ENCODE measurements around the gene WDR88.

DNA sequence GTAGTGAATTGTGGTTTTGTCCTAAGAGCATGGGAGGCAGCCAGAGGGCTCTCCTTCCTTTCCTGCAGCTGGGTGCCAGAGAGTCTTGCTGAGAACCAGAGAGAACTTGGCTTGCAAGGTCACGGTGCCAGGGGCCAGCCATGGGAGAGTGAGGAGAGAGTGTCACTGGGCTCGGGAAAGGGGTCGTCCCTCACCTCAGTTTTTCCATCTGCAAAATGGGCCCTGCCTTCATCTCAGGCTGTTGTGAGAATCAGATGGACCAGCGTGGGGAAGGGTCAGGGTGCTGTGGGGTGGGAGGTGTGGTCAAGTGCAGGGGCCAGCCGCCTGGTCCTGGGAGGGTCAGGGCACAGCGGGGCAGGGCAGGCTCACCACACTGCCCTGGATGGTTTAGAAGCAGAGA is 69.6 kb downstream of the WDR88 start:
- TF ChIP-seq EZH2 (IDR thresholded peaks at IDR 0.05; ENCODE audit: insufficient read depth, low read length), result no peak
- TF ChIP-seq, protein P1, sequence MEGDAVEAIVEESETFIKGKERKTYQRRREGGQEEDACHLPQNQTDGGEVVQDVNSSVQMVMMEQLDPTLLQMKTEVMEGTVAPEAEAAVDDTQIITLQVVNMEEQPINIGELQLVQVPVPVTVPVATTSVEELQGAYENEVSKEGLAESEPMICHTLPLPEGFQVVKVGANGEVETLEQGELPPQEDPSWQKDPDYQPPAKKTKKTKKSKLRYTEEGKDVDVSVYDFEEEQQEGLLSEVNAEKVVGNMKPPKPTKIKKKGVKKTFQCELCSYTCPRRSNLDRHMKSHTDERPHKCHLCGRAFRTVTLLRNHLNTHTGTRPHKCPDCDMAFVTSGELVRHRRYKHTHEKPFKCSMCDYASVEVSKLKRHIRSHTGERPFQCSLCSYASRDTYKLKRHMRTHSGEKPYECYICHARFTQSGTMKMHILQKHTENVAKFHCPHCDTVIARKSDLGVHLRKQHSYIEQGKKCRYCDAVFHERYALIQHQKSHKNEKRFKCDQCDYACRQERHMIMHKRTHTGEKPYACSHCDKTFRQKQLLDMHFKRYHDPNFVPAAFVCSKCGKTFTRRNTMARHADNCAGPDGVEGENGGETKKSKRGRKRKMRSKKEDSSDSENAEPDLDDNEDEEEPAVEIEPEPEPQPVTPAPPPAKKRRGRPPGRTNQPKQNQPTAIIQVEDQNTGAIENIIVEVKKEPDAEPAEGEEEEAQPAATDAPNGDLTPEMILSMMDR (IDR thresholded peaks at IDR 0.05; ENCODE audit: insufficient read depth, low read depth, low read length), result no peak

Measured in astrocyte (in vitro differentiated cells and primary cell).